NAMALWA (cell line): ENCODE measurements around the gene TOX4.
"Not testable (repeated sequence)": the region's sequence is repeated elsewhere in the genome, so short reads cannot be mapped to it uniquely, and the experiment has no call there.

Experiments
- DNase-seq: peaks from one replicate; pipeline ENCODE4 v3.0.0-alpha.2; 2015; ENCODE audit warnings: low spot score

Gene TOX4

DNA sequence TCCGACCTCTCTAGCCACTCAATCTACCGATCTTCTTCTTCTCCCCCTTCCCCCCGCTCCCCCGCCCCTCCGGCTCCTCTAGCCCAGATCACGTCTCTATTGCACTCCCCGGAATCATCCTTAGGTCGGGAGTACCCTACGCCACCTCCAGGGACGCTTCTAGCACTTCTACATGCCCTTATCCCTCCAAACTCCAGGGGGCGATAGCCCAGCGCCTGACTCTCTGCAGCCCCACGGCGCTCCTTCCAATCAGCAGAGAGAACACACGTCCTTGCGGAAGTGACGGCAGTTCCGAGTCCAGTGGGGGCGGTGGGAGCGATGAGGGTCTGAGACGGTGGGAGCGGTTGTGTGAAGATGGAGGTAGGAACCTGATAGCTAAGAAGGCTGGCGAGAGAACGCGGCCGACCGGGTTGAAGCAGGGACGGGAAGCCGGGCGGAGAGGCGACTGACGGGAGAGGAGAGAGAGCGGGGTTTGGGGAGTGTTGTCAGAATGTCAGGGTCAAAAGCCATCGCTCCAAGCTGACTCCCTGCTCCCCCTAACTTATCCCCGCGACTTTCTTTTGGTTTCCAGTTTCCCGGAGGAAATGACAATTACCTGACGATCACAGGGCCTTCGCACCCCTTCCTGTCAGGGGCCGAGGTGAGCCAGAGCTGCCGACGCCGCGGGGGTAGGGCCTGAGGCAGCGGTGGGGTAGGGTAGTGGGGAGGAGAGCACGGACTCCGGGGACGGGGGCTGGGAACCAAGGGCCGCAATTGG is at the start of gene TOX4, which contains the start of gene RAB2B:
Gene TOX4, plus strand, starts transcription at position 271 of the 757 bp plus-strand sequence. Its CDS starts 84 bp downstream, at position 355.
Gene RAB2B, minus strand, starts transcription at position 35 of the 757 bp plus-strand sequence. CDS start 87 bp downstream, outside the sequence.
- DNase-seq: peak; percentile 99

DNA sequence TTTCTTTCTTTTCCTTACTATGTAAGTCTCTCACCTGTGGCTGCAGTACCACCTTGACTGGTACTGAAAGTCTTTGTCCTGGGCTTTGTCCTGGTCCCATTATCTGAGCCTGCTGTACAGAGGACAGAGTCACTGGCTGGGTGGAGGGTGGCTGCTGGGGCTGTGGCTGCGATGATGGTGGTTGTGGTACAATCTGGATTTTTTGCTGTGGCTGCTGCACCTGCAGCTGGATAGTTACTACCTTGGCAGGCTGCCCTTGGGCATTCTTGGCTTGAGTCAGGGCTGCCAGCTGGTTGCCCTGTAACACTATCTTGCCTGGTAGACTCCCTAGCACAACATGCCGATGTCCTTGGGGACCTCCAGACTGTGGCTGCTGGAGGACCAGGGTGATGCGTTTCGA is 48.1 kb upstream of the TOX4 start:
- DNase-seq: no peak

- DNase-seq: no peak
Observed at GRCh38 chr14:21431126-21431525, 45.9 kb upstream of the TOX4 start.

- peak; percentile 20 for DNase-seq
Observed at GRCh38 chr14:21436567-21437062, 40.4 kb upstream of the TOX4 start.

- DNase-seq: peak; percentile 99
Observed at GRCh38 chr14:21437063-21437901, 39.7 kb upstream of the TOX4 start.

DNA sequence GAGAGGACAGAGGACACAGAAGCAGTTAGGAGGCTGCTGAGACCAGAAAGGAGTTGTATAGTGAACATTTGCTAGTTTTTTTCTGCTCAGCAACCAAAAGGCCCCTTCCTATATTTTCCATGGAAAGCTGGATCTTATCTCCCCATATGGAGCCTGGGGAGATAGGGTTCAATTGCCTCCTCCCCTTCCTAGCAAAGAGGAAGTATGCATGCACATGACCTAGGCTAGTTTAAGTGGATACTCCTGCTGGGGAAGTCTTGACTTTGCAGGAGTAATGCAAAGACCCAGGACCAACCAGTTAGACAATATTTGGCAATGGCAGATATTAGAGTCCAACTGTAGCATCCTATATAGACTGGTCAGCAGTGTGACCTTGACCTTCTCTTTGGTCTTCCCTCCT is 36.1 kb upstream of the TOX4 start:
- peak; percentile 16 for DNase-seq

- not testable (repeated sequence) for DNase-seq
Observed at GRCh38 chr14:21442657-21443056, 34.3 kb upstream of the TOX4 start.

DNA sequence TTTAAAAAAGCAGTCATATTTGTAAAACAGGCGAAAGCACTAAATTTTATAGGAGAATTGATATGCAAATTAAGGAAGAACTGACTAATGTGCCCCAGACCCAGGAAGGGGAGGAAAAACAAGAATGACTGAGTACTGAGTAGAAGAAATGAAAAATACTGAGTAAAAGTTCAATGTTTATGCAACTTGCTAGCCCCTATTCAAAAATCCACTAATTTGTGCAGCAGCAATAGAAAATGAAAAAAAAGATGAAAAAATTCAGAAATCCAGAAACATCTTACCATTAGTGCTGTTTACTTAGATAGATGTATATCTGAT is 27.1 kb upstream of the TOX4 start:
- no peak for DNase-seq

GRCh38 chr14:21454843-21455544 is 22.0 kb upstream of the TOX4 start:
- DNase-seq: peak; percentile 24

DNA sequence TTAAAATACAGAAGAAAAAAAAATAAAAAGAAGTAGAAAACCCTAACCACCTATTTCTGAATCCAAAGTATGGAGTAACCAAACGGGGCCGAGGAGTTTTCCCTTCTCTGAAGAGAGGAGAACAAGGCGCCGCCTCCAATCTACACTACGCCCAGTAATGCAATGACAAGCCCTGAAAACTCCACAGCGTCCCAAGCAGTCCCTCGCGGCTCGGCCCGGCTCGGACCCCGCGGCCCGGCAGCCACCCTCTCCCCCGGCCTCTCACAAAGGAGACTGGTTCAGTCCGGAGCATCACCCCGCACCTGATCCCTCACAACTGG is 21.4 kb upstream of the TOX4 start:
- DNase-seq: no peak

- DNase-seq: peak; percentile 100
Observed at GRCh38 chr14:21455912-21456667, 20.9 kb upstream of the TOX4 start, which contains the start of gene CHD8. Gene CHD8, minus strand, starts transcription at chr14:21456123. Its CDS starts 24,480 bp downstream, at chr14:21431643.

- DNase-seq: no peak
Observed at GRCh38 chr14:21467616-21468015, 9.4 kb upstream of the TOX4 start.

DNA sequence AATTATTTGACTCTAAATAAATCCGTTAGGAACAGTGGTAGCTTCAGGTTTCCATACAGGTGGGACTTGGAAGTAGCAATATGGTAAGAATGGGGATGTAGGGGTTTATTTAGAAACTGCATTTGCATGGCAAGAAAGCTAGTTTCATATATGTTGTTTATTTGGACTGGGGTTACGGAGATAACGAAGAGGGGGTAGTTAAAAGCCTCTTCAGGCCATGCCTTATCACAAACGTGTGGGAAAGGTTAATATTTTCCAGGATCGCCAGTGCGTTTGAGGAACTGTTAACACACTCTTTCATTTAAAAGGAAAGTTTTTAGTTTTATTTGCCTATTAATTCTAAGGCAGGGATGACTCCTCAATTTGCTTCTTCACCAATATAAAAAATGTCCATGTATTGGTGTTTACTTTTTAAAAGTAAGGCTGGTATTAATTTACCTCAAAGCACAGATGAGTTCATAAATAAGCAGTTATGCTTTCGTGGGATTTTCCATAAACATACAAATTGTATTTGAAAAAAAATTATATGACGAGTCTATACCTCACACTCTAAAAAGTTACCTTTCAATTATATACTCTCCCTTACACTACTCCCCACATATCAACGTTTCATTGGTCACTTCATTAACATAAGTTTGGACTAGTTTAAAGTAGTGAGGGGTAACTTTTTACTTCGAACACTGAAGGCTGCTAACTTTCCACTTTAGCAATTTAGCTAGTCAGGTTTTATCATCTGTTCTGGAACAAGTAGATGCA is 1.1 kb upstream of the TOX4 start:
- no peak for DNase-seq

- DNase-seq: no peak
Observed at GRCh38 chr14:21476523-21476924, 471 bp upstream of the TOX4 start.

- no peak for DNase-seq
Observed at GRCh38 chr14:21486640-21487087, 9.7 kb downstream of the TOX4 start.

GRCh38 chr14:21494902-21495762 is 18.1 kb downstream of the TOX4 start:
- DNase-seq: no peak

DNA sequence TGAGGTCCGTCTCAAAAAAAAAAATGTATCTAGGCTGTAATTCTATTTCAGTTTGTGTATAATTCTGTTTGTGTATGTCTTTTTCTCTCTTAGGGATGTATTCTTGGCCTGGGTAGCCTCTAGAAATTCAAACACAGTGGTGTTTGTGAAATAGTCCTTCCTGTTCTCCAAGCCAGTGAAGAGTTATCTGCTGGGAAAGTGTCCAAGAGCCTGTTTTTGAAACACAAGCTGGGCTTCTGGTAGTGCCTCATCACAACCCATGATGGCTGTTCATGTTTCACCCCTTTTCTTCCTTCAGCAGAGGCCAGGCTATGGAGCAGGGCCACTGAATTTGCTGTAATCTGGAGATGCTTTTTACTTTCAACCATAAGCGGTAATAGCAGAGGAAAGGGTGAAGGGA is 19.5 kb downstream of the TOX4 start:
- DNase-seq: no peak

DNA sequence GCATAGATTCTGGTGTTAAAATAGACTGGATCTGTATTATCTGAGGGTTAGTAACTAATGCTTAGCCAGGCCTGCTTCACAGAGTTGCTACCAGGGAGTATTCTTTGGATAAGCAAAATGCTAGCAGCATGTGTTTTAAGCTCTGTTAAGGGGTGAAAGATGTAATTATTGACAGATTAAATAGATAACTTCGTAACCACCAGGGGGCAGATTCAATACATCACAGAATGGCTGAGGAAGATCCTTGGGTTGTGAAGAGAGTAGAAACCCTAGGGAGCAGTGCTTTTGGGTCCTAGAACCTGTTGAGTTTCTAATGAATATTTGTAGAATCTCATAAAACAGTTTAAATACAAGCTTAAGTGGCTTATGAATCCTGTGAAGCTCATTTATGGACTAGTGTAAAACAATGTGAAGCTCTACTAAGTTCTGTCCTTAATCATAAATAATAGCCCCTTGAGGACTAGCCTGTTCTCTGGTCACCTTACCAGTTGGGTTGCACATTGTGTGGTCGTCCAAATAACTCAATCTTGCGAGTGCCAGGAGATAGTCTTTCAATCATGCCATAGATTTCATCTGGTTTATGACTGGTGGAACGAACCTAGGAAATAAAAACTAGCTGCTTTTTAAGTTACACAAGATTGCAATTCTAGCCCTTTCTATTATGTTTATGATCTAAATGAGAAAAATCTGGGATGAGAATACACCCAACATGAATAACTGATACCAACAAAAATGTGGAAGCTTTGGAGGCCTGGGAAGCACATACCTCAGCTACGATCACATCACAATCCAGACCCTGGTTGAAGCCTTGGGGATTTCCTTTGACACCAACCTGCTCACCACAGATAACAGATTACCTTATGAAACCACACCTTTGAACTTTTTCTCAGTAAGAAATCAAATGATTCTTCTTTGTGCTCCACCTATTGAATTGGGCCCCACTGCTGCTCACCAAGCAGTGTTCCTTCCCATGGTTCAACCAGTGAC is 21.8 kb downstream of the TOX4 start:
- DNase-seq: peak; percentile 73

DNA sequence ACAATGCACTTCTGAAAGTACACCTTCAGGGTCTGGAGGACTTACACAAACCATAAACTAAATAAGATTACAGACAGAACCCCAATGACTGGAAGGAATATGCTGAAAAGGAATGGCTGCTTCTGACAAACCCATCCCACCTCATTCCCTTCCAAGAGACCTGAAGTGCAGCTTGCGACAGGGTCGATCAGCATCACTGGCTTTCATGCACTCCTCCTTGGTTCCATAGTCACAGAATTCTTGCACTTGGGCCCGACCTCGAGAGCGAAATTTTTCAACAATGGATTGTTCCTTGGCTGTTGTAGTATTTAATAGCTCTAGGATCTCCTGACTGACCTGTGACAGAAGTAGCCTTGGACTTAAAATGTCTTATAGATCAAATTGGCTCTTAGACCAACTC is 24.6 kb downstream of the TOX4 start:
- DNase-seq: no peak
